ENCODE results near the gene ADAMTSL5.
A peak's percentile ranks its signal among the peaks of the same experiment; 100 is the strongest.
"Not testable (repeated sequence)": the region's sequence is repeated elsewhere in the genome, so short reads cannot be mapped to it uniquely, and the experiment has no call there.

Gene ADAMTSL5

GRCh38 chr19:1487576-1488281 is 25.1 kb downstream of the ADAMTSL5 start:
- Mint-ChIP-seq H3K4me1 (ENCODE audit: low read depth) (peaks cover 12% of the 10 kb centered on the region), H3K27me3 (no peaks in the 10 kb centered on the region), H3K36me3 (no peaks in the 10 kb centered on the region), H3K9me3 (ENCODE audit: low read depth) (no peaks in the 10 kb centered on the region), H3K4me3 (no peak overlapping the region), H3K27ac (no peak overlapping the region)

- peaks cover 12% of the 10 kb centered on the region for H3K4me1 Mint-ChIP-seq (ENCODE audit: low read depth)
- no peak overlapping the region for H3K4me3 Mint-ChIP-seq
Measured at GRCh38 chr19:1486720-1487575, 25.9 kb downstream of the ADAMTSL5 start.

GRCh38 chr19:1483979-1484428 is 28.8 kb downstream of the ADAMTSL5 start:
- Mint-ChIP-seq H3K4me1 (ENCODE audit: low read depth) (peaks cover 3% of the 10 kb centered on the region), H3K36me3 (no peaks in the 10 kb centered on the region), H3K9me3 (ENCODE audit: low read depth) (no peaks in the 10 kb centered on the region), H3K27ac (no peak overlapping the region), H3K4me3 (no peak overlapping the region), H3K27me3 (no peaks in the 10 kb centered on the region)

More at GRCh38 chr19:1486720-1487575, 25.9 kb downstream of the ADAMTSL5 start:
- no peaks in the 10 kb centered on the region for H3K27me3 Mint-ChIP-seq
- H3K9me3 Mint-ChIP-seq (ENCODE audit: low read depth): no peaks in the 10 kb centered on the region
- H3K36me3 Mint-ChIP-seq: no peaks in the 10 kb centered on the region
- no peak overlapping the region for H3K27ac Mint-ChIP-seq

- no peaks in the 10 kb centered on the region for H3K9me3 Mint-ChIP-seq (ENCODE audit: low read depth)
- no peak overlapping the region for H3K4me3 Mint-ChIP-seq
- no peak overlapping the region for H3K27ac Mint-ChIP-seq
- H3K36me3 Mint-ChIP-seq: no peaks in the 10 kb centered on the region
- peaks cover 4% of the 10 kb centered on the region for H3K4me1 Mint-ChIP-seq (ENCODE audit: low read depth)
- H3K27me3 Mint-ChIP-seq: no peaks in the 10 kb centered on the region
Measured at GRCh38 chr19:1483131-1483978, 29.5 kb downstream of the ADAMTSL5 start.

- peaks cover 4% of the 10 kb centered on the region for H3K4me1 Mint-ChIP-seq (ENCODE audit: low read depth)
- H3K36me3 Mint-ChIP-seq: no peaks in the 10 kb centered on the region
- no peak overlapping the region for H3K4me3 Mint-ChIP-seq
- H3K27ac Mint-ChIP-seq: no peak overlapping the region
- H3K9me3 Mint-ChIP-seq (ENCODE audit: low read depth): no peaks in the 10 kb centered on the region
- H3K27me3 Mint-ChIP-seq: no peaks in the 10 kb centered on the region
Measured at GRCh38 chr19:1482361-1483130, 30.3 kb downstream of the ADAMTSL5 start.

GRCh38 chr19:1481893-1482360 is 30.9 kb downstream of the ADAMTSL5 start:
- H3K27ac Mint-ChIP-seq: no peak overlapping the region
- no peaks in the 10 kb centered on the region for H3K9me3 Mint-ChIP-seq (ENCODE audit: low read depth)

GRCh38 chr19:1481224-1481892 is 31.5 kb downstream of the ADAMTSL5 start:
- H3K9me3 Mint-ChIP-seq (ENCODE audit: low read depth): no peaks in the 10 kb centered on the region
- H3K4me1 Mint-ChIP-seq (ENCODE audit: low read depth): peaks cover 9% of the 10 kb centered on the region
- no peak overlapping the region for H3K27ac Mint-ChIP-seq
- no peaks in the 10 kb centered on the region for H3K36me3 Mint-ChIP-seq
- H3K4me3 Mint-ChIP-seq: no peak overlapping the region
- no peaks in the 10 kb centered on the region for H3K27me3 Mint-ChIP-seq

More at GRCh38 chr19:1481893-1482360, 30.9 kb downstream of the ADAMTSL5 start:
- Mint-ChIP-seq H3K4me3 (no peak overlapping the region), H3K27me3 (no peaks in the 10 kb centered on the region), H3K4me1 (ENCODE audit: low read depth) (peaks cover 9% of the 10 kb centered on the region), H3K36me3 (no peaks in the 10 kb centered on the region)

GRCh38 chr19:1478934-1479707 is 33.7 kb downstream of the ADAMTSL5 start, which contains the start of gene C19orf25:
TSS of gene C19orf25 (minus strand) at chr19:1479215. CDS start at chr19:1478903, 312 bp downstream.
- peak within 1 kb of the TSS; percentile 93 for H3K27ac Mint-ChIP-seq
- no peaks in the 10 kb centered on the region for H3K9me3 Mint-ChIP-seq (ENCODE audit: low read depth)
- H3K36me3 Mint-ChIP-seq: no peaks in the 10 kb centered on the region
- peak within 1 kb of the TSS; percentile 97 for H3K4me3 Mint-ChIP-seq
- peaks cover 9% of the 10 kb centered on the region for H3K4me1 Mint-ChIP-seq (ENCODE audit: low read depth)
- H3K27me3 Mint-ChIP-seq: no peaks in the 10 kb centered on the region

- H3K9me3 Mint-ChIP-seq (ENCODE audit: low read depth); H3K27ac Mint-ChIP-seq; H3K27me3 Mint-ChIP-seq; H3K36me3 Mint-ChIP-seq: not testable (repeated sequence)
- peak overlapping the region; percentile 54 for H3K4me3 Mint-ChIP-seq
- H3K4me1 Mint-ChIP-seq (ENCODE audit: low read depth): peaks cover 12% of the 10 kb centered on the region
Measured at GRCh38 chr19:1477056-1477455, 35.8 kb downstream of the ADAMTSL5 start.

GRCh38 chr19:1475751-1476437 is 36.9 kb downstream of the ADAMTSL5 start:
- peaks cover 17% of the 10 kb centered on the region for H3K4me1 Mint-ChIP-seq (ENCODE audit: low read depth)
- no peaks in the 10 kb centered on the region for H3K9me3 Mint-ChIP-seq (ENCODE audit: low read depth)
- H3K4me3 Mint-ChIP-seq: no peak overlapping the region
- no peaks in the 10 kb centered on the region for H3K36me3 Mint-ChIP-seq
- H3K27me3 Mint-ChIP-seq: no peaks in the 10 kb centered on the region
- H3K27ac Mint-ChIP-seq: no peak overlapping the region

GRCh38 chr19:1474765-1475351 is 38.0 kb downstream of the ADAMTSL5 start:
- no peaks in the 10 kb centered on the region for H3K9me3 Mint-ChIP-seq (ENCODE audit: low read depth)
- H3K4me1 Mint-ChIP-seq (ENCODE audit: low read depth): peaks cover 19% of the 10 kb centered on the region
- H3K27ac Mint-ChIP-seq: no peak overlapping the region
- no peaks in the 10 kb centered on the region for H3K27me3 Mint-ChIP-seq
- H3K4me3 Mint-ChIP-seq: no peak overlapping the region
- no peaks in the 10 kb centered on the region for H3K36me3 Mint-ChIP-seq

- Mint-ChIP-seq H3K4me1 (ENCODE audit: low read depth) (peaks cover 18% of the 10 kb centered on the region), H3K27me3 (no peaks in the 10 kb centered on the region), H3K9me3 (ENCODE audit: low read depth) (no peaks in the 10 kb centered on the region), H3K27ac (no peak overlapping the region), H3K4me3 (no peak overlapping the region), H3K36me3 (no peaks in the 10 kb centered on the region)
Measured at GRCh38 chr19:1474011-1474764, 38.6 kb downstream of the ADAMTSL5 start.
